GM19193 (cell line): ENCODE measurements around the gene SPACA7.

Experiments used
- POLR2A ChIP-seq: IDR thresholded peaks from 4 replicates; pipeline ENCODE4 v1.6.1; 2011; ENCODE audit not compliant: insufficient read depth, insufficient read length; ENCODE audit errors: extremely low read depth

The SPACA7 gene

GRCh38 chr13:112368883-112369282, 7.3 kb upstream of the SPACA7 start:
- TF ChIP-seq POLR2A = no peak

DNA sequence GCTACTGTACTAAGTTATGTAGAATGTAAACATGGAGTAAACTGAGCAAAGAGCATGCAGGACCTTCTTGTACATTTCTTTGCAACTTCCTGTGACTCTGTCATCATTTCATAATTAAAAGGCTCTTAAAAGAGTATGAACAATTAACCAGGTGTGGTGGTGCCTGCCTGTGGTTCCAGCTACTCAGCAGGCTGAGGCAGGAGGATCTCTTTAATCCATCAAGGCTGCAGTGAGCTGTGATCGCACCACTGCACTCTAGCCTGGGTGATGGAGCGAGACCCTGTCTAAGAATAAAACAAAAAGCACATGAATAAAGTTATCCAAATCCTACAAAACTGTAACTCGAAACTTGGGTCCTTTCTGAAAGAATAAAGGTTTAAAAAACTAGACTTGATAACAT, 5.8 kb upstream of the SPACA7 start:
- no peak for TF ChIP-seq POLR2A

GRCh38 chr13:112374271-112374670, 1.9 kb upstream of the SPACA7 start:
- TF ChIP-seq POLR2A = no peak

DNA sequence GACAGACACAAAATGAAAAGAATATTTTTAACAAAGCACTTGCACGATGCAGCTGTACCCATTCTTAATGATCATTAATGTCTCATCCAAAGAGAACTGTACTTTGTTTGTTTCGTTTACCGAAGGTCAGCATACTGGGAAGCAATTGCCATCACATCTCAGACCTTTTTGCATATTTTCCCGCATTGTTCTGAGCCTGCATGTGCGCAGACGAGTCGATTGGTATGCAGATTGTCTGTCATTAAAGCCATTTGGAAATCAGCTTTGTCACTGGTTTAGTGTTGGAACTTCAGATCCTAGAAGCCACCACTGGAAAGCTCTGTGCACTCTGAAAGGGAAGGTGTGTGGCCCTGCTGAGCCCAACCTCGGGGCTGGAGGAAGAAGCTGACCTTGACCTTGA, 15.6 kb downstream of the SPACA7 start:
- TF ChIP-seq POLR2A = no peak

GRCh38 chr13:112392719-112393118, 16.6 kb downstream of the SPACA7 start:
- no peak for TF ChIP-seq POLR2A

DNA sequence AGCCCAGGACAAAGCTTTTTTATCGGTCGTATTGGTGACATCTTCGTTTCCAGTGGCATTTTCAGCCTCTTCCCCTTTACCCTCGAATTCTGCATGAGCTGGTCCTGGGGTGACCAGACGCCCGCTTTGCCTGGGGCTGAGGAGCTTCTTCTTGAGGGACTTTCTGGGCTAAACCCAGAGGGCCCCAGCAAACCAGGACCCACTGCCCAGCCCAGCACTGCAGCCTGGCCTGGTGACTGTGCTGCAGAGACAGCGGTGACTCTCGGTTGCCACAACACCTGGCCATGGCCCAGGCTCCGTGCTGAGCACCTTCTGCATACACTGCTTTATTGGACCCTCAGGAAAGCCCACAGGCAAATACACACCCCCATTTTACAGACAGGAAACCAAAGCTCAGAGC, 21.0 kb downstream of the SPACA7 start:
- TF ChIP-seq POLR2A = no peak

DNA sequence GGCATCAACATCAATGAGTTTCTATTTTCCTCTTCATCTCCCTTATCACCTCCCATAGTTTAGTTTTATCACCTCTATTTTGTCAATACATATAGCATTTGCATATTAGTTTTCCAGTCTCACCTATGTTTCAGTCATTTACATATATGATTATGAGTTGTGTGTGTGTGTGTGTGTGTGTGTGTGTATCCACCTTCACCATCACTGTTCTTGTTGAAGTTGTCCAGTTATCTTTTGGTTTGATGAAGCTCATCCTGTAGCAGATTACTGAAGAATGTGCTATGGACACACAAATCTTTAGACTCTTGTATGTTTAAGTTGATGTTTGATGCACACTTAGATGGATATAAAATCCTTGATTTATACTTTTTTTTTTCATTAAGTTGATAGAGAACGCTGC, 40.5 kb downstream of the SPACA7 start:
- no peak for TF ChIP-seq POLR2A

DNA sequence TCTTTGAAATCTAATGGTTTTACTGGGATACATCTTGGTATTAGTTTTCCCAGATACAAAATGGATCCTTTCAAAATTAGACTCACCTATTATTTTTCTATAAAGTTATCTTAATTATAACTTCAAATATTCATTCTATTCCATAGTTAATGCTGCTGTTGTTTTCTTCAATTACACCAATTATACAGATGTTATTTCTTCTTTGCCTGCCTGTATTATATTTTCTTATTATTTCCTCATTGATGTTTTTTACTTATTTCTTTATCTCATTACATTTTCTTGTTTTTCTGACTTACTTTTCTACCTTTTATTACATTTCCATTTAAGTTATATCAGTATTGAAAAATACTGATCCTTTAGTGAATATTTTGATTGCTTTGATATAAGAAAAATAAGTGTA, 40.9 kb downstream of the SPACA7 start:
- no peak for TF ChIP-seq POLR2A

GRCh38 chr13:112424098-112424497, 47.9 kb downstream of the SPACA7 start:
- no peak for TF ChIP-seq POLR2A

GRCh38 chr13:112428704-112429103, 52.5 kb downstream of the SPACA7 start:
- TF ChIP-seq POLR2A = no peak

DNA sequence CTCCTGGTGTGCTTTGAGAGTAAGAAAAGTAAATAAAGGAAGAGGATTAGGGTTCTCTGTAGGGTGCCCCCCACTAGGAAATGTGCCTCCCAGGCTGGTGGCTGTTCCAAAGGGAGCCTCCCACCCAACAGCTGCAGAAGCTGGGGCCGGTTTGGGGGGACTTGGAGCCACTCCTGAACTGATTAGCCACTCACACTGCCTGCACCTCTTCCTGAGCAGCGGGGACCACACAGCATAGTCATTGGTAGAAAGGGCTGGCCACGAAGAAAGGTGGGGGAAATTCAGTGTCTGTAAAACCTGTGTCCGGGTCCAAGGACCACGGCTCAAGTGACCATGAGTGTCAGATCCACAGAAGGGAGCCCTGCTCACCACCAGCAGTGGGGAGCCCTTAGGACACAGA, 55.6 kb downstream of the SPACA7 start:
- TF ChIP-seq POLR2A = no peak

- no peak for TF ChIP-seq POLR2A
Observed at GRCh38 chr13:112434032-112434431, 57.9 kb downstream of the SPACA7 start.

GRCh38 chr13:112434937-112435523, 58.9 kb downstream of the SPACA7 start:
- no peak for TF ChIP-seq POLR2A

- no peak for TF ChIP-seq POLR2A
Observed at GRCh38 chr13:112435973-112436372, 59.8 kb downstream of the SPACA7 start.

DNA sequence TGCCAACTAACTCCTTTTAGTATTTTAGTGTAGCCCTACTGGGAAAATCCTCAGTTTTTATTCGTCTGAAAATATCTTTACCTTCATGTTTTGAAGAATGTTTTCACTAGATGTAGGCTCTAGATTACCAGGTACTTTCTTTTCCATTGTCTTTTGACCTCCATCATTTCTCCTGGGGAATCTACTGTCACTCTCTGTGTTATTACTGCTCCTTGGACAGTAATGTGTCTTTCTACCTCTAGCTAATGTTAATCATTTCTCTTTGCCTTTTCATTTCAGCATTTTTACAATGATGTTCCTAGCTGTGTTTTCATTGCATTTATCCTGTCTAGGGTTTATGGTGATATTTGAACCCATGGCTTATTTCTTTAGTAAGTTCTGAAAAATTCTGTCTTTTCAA, 61.9 kb downstream of the SPACA7 start:
- TF ChIP-seq POLR2A = no peak

GRCh38 chr13:112438515-112438914, 62.4 kb downstream of the SPACA7 start:
- no peak for TF ChIP-seq POLR2A

- TF ChIP-seq POLR2A = no peak
Observed at GRCh38 chr13:112441226-112441625, 65.1 kb downstream of the SPACA7 start.
